AG04449 (cell line): Measurements from ENCODE around the gene EBPL.

Experiments used
- CTCF ChIA-PET: fragments of 350-600 bp; formaldehyde crosslinking; extraction: SDS; loops from one replicate; lab custom pipeline; 2021; ENCODE audit warnings: antibody characterized with exemption; lab: Yijun Ruan, JAX
- POLR2A ChIA-PET: fragments of 400-600, 350-600 bp; formaldehyde crosslinking; extraction: SDS; loops from one replicate; lab custom pipeline; 2020; ENCODE audit warnings: antibody characterized with exemption, inconsistent platforms; lab: Yijun Ruan, JAX
- DNase-seq: peaks from one replicate; pipeline ENCODE4 v3.0.0-alpha.2; 2010; ENCODE audit warnings: low read depth, low spot score
- H3K4me3 ChIP-seq: 2 replicates; pipeline ENCODE4 v1.5.1; 2011; ENCODE audit warnings: low read depth, mild to moderate bottlenecking, control low read depth, low read length
- TF ChIP-seq, protein P1 (sequence below): IDR thresholded peaks from one replicate; pipeline ENCODE4 v1.5.1; 2011; ENCODE audit warnings: mild to moderate bottlenecking, moderate library complexity, low read length, control low read depth, inconsistent platforms; ENCODE audit not compliant: insufficient read depth; ENCODE audit errors: missing control alignments

Gene EBPL

DNA sequence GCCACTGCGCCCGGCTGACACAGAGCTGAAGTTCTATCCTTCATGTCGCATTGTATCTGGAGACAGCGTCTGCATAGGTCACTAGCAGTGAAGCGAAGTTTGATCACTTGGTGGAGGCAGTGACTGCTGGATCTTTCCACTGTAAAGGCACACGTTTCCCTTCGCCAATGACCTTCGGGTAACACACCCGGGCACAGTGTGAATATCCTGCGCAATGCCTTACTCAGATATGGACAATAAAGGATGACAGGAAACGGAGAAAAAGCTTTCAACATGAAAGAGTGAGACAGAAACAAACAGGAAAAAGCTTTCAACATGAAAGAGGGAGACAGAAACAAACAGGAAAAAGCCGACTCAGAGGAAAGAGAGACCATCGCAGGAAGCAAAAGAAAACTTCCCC is 45.8 kb downstream of the EBPL start:
- TF ChIP-seq, protein P1, sequence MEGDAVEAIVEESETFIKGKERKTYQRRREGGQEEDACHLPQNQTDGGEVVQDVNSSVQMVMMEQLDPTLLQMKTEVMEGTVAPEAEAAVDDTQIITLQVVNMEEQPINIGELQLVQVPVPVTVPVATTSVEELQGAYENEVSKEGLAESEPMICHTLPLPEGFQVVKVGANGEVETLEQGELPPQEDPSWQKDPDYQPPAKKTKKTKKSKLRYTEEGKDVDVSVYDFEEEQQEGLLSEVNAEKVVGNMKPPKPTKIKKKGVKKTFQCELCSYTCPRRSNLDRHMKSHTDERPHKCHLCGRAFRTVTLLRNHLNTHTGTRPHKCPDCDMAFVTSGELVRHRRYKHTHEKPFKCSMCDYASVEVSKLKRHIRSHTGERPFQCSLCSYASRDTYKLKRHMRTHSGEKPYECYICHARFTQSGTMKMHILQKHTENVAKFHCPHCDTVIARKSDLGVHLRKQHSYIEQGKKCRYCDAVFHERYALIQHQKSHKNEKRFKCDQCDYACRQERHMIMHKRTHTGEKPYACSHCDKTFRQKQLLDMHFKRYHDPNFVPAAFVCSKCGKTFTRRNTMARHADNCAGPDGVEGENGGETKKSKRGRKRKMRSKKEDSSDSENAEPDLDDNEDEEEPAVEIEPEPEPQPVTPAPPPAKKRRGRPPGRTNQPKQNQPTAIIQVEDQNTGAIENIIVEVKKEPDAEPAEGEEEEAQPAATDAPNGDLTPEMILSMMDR = no peak
- POLR2A ChIA-PET = no interaction called here
- CTCF ChIA-PET = no interaction called here
- DNase-seq = no peak
- no peak overlapping the region for H3K4me3 ChIP-seq

DNA sequence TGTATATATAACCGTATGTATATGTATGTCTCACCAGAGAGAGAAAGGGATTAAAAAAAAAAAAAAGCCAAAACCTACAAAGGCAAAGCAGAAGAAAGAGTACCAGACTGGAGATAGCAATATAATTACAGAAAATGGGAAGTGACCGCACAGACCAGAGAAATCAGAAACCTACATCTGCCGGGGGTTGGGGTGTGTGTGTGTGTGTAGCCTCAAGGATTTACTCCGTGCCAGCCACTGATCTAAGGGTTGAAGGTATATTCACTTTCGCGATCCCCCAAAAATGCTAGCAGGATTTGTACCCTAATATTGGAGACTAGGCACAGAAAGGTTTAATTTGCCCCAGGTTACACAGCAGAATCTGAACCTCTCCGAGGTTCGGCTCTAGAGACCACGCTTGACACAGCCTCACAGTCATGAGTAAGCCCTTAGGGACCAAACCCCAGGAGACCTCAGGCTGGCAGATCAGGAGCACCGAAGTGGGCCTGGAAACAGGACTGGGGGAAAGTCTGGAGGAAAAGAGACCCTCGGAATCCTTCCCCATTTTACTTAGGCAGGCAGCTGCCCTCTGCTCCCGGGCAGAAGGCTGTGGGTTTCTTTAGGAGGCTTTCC is 48.1 kb downstream of the EBPL start:
- TF ChIP-seq, protein P1 = no peak
- ChIA-PET POLR2A (no interaction called here), CTCF (interaction anchor here (1.0 to 1.2 kb wide), 2 partner anchors 9 to 1427 kb away, joined by 3 read pairs; no protein-coding TSS in a partner anchor)
- no peak overlapping the region for H3K4me3 ChIP-seq
- no peak for DNase-seq

DNA sequence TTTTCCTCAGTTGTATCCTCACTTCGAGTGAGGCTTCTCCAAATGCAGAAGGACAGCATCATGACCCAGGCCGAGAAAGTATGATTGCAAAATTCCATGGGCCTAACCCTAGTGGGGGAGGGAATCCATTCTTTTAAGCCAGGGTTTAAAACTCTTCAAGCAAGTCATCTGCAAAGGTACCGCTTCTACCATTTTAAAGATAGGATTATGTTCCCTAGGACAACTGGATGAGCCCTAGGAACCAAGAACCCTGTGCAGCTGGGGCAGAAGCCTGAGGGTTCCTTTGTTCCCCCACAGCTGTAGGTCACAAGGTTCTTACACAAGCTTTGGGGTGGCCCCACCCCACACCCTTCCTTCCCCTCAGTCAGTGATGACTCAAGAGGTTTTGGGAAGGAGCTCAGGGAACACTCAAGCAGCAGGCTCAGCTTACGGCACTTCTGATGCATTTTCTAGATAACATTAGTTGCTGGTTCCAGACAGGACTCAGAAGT is 49.4 kb downstream of the EBPL start:
- H3K4me3 ChIP-seq = no peak overlapping the region
- TF ChIP-seq, protein P1 = no peak
- peak; percentile 60 for DNase-seq
- POLR2A ChIA-PET = interaction anchor here (0.6 kb wide), 1 partner anchor 25 kb away, joined by 3 read pairs; no protein-coding TSS in a partner anchor
- CTCF ChIA-PET = no interaction called here

DNA sequence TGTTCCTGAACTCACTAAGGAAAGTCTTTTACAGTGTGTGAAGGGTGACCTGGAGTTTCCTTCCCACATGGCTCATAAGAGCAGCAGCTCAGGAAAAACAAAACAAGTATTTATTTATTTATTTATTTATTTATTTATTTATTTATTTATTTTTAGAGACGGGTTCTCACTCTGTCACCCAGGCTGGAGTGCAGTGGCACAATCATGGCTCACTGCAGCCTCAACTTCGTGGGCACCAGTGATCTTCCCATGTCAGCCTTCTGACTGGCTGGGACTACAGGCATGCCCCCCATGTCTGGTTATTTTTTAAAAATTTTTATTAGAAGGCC is 52.6 kb downstream of the EBPL start:
- DNase-seq = no peak
- CTCF ChIA-PET = no interaction called here
- POLR2A ChIA-PET = no interaction called here
- H3K4me3 ChIP-seq = no peak overlapping the region
- TF ChIP-seq, protein P1 = no peak

DNA sequence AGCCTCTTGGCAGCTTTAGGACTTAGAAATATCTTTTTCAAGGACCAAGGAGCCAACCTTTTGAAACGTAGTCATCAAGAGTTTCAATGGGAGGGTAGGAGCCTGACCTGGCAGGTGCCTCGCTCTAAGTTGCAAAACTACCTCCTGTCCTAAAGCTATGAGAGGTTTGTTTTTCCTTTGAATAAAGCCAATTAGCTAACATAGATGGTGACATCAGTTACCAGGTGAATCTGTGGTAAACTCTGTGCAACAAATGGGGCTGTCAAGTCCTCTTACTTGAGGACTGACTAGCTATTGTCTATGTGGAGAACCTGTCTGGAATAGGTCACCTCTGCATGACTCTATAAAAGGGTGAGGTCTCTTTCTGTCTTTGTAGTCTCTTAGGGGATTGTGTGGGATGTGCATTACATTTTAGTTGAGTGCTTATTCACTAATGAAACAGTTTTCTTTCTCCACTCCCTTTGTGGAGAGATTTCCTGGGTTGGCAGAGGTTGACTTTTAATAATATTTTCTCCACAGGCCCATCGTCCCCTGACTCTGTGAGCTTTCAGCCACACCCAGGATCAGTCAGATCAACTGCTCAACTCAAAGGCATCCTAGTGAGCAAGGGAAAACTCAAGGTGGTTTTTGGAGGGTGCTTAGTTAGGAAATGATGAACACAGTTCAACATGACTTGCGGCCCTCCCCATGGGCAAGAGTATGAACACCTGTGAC is 53.1 kb downstream of the EBPL start:
- DNase-seq = no peak
- TF ChIP-seq, protein P1 = no peak
- POLR2A ChIA-PET = no interaction called here
- H3K4me3 ChIP-seq = no peak overlapping the region
- CTCF ChIA-PET = interaction anchor here (0.9 kb wide), 1 partner anchor 11 kb away, joined by 3 read pairs; no protein-coding TSS in a partner anchor

DNA sequence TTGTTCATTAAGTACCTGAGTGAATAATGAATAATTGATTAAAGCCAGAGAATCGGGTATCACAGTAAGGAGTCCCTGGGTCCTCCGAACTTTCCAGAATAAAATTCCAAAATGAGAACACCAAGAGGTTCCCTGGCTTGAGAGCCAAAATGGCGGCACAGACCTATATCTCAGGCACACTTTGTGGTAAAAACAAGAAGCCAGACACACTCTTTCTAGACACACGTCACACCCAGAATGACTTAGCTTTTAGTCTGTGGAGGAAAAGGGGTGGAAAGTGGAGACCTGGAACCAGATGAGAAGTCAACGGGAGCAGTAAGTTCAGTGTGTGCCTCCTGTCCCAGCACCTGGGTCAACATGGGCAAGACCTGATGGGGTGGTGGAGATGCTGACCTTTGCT is 54.6 kb downstream of the EBPL start:
- DNase-seq = no peak
- H3K4me3 ChIP-seq = no peak overlapping the region
- TF ChIP-seq, protein P1 = no peak
- POLR2A ChIA-PET = no interaction called here
- CTCF ChIA-PET = no interaction called here
